BLaER1 treated with 17β-estradiol and CSF1 and Interleukin-3, amounts not matched to agents 10 nM and 100 nM (cell line): ENCODE results near the gene TPST1.

ENCODE experiments used
- H3K27ac ChIP-seq, 11 experiments: shearing (Covaris generic); formaldehyde crosslinking; 2 replicates each; pipeline ENCODE4 v1.8.1; 2022
- H3K27me3 ChIP-seq, 11 experiments: shearing (Covaris generic); formaldehyde crosslinking; 2 replicates each; pipeline ENCODE4 v1.8.1; 2022
- H3K36me3 ChIP-seq, 11 experiments: shearing (Covaris generic); formaldehyde crosslinking; 2 replicates each; pipeline ENCODE4 v1.8.1; 2022
- H3K4me1 ChIP-seq, 10 experiments: shearing (Covaris generic); formaldehyde crosslinking; 2 replicates each; pipeline ENCODE4 v1.8.1; 2022
- H3K4me2 ChIP-seq, 11 experiments: shearing (Covaris generic); formaldehyde crosslinking; 2 replicates each; pipeline ENCODE4 v1.8.1; 2022
- H3K4me3 ChIP-seq, 10 experiments: shearing (Covaris generic); formaldehyde crosslinking; 2 replicates each; pipeline ENCODE4 v1.8.1; 2022
- H3K9ac ChIP-seq, 11 experiments: shearing (Covaris generic); formaldehyde crosslinking; 2 replicates each; pipeline ENCODE4 v1.8.1; 2022
- H3K9me3 ChIP-seq, 11 experiments: shearing (Covaris generic); formaldehyde crosslinking; replicated peaks in 1 of 11; 2 replicates each; pipeline ENCODE4 v1.8.1; 2022
- H4K20me1 ChIP-seq, 11 experiments: shearing (Covaris generic); formaldehyde crosslinking; 2 replicates each; pipeline ENCODE4 v1.8.1; 2022
- Cebpa-rat ChIP-seq, 11 experiments: shearing (Covaris generic); IDR thresholded peaks; 2 replicates each; pipeline ENCODE4 v1.8.1; 2022

TPST1 gene

DNA sequence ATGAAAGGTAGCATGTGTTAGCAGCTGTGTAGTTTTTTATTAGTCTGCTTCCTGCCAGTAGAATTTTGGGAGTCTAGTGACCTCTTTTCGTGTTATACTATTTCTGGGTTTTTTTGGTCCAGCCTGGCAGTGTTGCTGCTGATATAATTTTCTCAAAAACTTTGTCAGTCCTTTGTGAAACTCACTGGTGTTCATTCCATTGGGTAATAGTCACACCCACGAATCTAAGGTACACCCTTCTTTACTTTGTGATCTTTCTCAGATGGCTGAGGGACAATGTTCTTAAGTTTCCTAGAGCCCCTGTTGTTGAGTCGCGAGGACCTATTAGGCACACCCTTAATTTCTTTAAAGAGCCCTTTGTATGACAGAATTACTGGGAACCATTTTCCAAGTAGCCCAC lies 52.3 kb downstream of the TPST1 start:
- H3K27me3 ChIP-seq = no peaks in the 10 kb centered on the region
- H3K4me1 ChIP-seq = peaks cover 0 to 30% (median 22%) of the 10 kb centered on the region in 10 experiments; a peak in 13 of 20 replicates
- no peak for TF ChIP-seq Cebpa-rat (IDR thresholded peaks at IDR 0.05)
- H3K4me3 ChIP-seq = no peak overlapping the region
- H3K27ac ChIP-seq = no peak overlapping the region
- H3K9me3 ChIP-seq = peaks cover 4 to 52% (median 10%) of the 10 kb centered on the region in 11 experiments; a peak in 18 of 22 replicates
- no peak overlapping the region; a peak in 2 of 22 replicates for H3K4me2 ChIP-seq
- H3K9ac ChIP-seq = no peak overlapping the region
- no peaks in the 10 kb centered on the region; a peak in 1 of 22 replicates for H4K20me1 ChIP-seq
- peaks cover 0 to 45% (median 10%) of the 10 kb centered on the region in 11 experiments; a peak in 13 of 22 replicates for H3K36me3 ChIP-seq

- peaks cover 0 to 30% (median 22%) of the 10 kb centered on the region in 10 experiments; a peak in 13 of 20 replicates for H3K4me1 ChIP-seq
- no peak for TF ChIP-seq Cebpa-rat (IDR thresholded peaks at IDR 0.05)
- no peak overlapping the region for H3K4me3 ChIP-seq
- H3K9ac ChIP-seq = no peak overlapping the region
- no peak overlapping the region for H3K27ac ChIP-seq
- peaks cover under 1 to 48% (median 13%) of the 10 kb centered on the region in 11 experiments; a peak in 17 of 22 replicates for H3K36me3 ChIP-seq
- no peak overlapping the region for H3K4me2 ChIP-seq
- H3K9me3 ChIP-seq = peaks cover 12 to 54% (median 18%) of the 10 kb centered on the region in 11 experiments
- H3K27me3 ChIP-seq = no peaks in the 10 kb centered on the region
- no peaks in the 10 kb centered on the region; a peak in 1 of 22 replicates for H4K20me1 ChIP-seq
Measured at GRCh38 chr7:66258409-66258808, 53.3 kb downstream of the TPST1 start.

DNA sequence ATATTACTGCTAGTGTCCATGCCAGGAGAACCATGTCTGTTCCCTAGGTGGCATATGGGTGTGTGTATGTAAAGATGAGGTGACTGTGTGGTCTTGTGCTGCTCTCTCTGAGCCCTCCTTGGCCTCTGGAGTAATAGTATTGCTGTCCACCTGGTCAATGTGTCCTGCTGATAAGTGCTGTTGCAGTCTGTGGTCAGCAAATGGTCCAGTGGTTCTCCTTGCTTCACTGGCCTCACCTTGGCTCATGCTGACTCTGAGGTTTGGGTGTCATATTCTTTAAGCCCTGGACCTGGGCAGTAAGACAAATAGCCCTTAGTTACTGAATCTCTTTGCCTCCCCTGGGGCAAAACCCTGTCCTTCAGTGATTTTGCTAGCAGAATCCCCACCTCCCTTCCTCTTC lies 56.8 kb downstream of the TPST1 start:
- Histone ChIP-seq H3K27ac (no peak overlapping the region), H3K4me1 (peaks cover 0 to 8% (median 2%) of the 10 kb centered on the region in 10 experiments; a peak in 10 of 20 replicates), H3K4me3 (no peak overlapping the region), H3K9me3 (peaks cover 39 to 61% (median 47%) of the 10 kb centered on the region in 11 experiments), H3K36me3 (peaks cover 19 to 60% (median 35%) of the 10 kb centered on the region in 11 experiments), H3K9ac (no peak overlapping the region), H3K27me3 (no peaks in the 10 kb centered on the region), H4K20me1 (no peaks in the 10 kb centered on the region; a peak in 1 of 22 replicates), H3K4me2 (no peak overlapping the region; a peak in 1 of 22 replicates)
- TF ChIP-seq Cebpa-rat (IDR thresholded peaks at IDR 0.05) = no peak

GRCh38 chr7:66263936-66264335 lies 58.8 kb downstream of the TPST1 start:
- TF ChIP-seq Cebpa-rat (IDR thresholded peaks at IDR 0.05) = no peak
- H3K9me3 ChIP-seq = peaks cover 39 to 53% (median 46%) of the 10 kb centered on the region in 11 experiments
- no peaks in the 10 kb centered on the region for H3K27me3 ChIP-seq
- no peak overlapping the region for H3K27ac ChIP-seq
- no peak overlapping the region for H3K4me2 ChIP-seq
- peaks cover 19 to 54% (median 33%) of the 10 kb centered on the region in 11 experiments for H3K36me3 ChIP-seq
- no peak overlapping the region for H3K4me3 ChIP-seq
- H4K20me1 ChIP-seq = no peaks in the 10 kb centered on the region; a peak in 1 of 22 replicates
- no peak overlapping the region for H3K9ac ChIP-seq
- peaks cover 0 to 16% (median 0%) of the 10 kb centered on the region in 10 experiments; a peak in 6 of 20 replicates for H3K4me1 ChIP-seq

DNA sequence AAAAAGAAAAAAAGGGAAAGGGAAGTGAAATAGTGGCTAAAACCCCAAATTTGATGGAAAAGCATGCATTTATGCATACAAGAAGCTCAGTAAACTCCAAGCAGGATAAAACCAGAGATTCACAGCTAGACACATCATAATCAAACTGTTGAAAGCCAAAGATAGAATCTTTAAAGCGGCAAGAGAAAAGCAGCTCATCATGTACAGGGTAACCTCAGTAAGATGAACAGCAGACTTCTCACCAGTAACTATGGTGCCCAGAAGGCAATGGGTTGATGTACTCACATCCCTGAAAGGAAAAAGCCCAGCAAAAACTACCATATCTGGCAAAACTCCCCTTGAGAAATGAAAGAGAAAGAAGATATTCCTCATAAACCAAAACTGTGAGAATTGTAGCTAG lies 60.4 kb downstream of the TPST1 start:
- Histone ChIP-seq H3K27ac (no peak overlapping the region), H3K4me3 (peak overlapping the region in 2 of 10 experiments; percentile 13 to 21; a peak in 5 of 20 replicates), H3K9me3 (peaks cover 39 to 51% (median 46%) of the 10 kb centered on the region in 11 experiments), H4K20me1 (no peaks in the 10 kb centered on the region; a peak in 1 of 22 replicates), H3K4me1 (peaks cover 0 to 23% (median 0%) of the 10 kb centered on the region in 10 experiments; a peak in 6 of 20 replicates), H3K36me3 (peaks cover 19 to 54% (median 33%) of the 10 kb centered on the region in 11 experiments), H3K4me2 (no peak overlapping the region), H3K9ac (no peak overlapping the region), H3K27me3 (no peaks in the 10 kb centered on the region)
- no peak for TF ChIP-seq Cebpa-rat (IDR thresholded peaks at IDR 0.05)

DNA sequence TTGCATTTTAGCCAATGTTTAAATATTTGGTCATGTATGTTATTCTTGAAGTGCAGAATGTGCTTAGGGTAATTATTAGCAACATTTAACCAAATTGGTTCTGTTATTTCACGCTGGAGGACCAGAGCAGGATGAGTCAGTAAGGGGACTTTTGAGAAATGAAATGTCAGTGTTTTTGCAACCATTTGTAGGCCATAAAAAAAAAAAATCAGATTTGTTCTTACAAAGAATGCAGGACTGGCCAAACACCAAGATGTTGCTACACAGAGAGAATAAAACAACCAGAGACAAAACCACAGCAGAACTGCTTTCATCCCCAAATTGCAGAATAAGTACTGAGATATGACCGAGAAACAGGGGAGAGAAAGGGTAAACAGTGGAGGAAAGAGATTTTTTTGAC lies 62.1 kb downstream of the TPST1 start:
- Histone ChIP-seq H3K4me3 (no peak overlapping the region), H3K9me3 (peaks cover 41 to 56% (median 52%) of the 10 kb centered on the region in 11 experiments), H3K27me3 (no peaks in the 10 kb centered on the region), H3K4me1 (peaks cover 0 to 25% (median 0%) of the 10 kb centered on the region in 10 experiments; a peak in 6 of 20 replicates), H4K20me1 (no peaks in the 10 kb centered on the region; a peak in 1 of 22 replicates), H3K27ac (peak overlapping the region in 3 of 11 experiments; percentile 1 to 37 (median 26); a peak in 2 of 22 replicates), H3K36me3 (peaks cover 19 to 55% (median 44%) of the 10 kb centered on the region in 11 experiments), H3K4me2 (peak overlapping the region in 3 of 11 experiments; percentile 41 to 61 (median 48); a peak in 4 of 22 replicates), H3K9ac (0 out of 22 replicates have a peak overlapping the region, but pooled peaks of 1 of the 11 experiments have one; percentile 15)
- no peak for TF ChIP-seq Cebpa-rat (IDR thresholded peaks at IDR 0.05)

DNA sequence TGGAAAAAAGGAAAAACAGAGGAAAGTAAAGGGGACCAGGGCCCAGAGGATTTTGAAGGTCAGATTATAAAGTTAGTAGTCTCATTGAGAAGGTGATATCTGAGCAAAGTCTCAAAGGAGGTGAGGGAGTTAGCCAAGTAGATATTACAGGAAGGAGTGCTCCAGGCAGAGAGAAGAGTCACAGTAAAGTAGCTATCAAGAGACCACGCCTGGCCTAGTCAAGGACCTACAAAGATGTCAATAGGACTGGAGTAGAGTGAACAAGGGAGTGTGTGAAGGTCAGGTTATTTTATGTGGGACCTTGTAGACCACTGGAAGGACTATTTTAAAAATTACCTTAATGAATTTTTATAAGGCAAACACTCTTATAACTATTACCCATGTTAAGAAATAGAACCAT lies 64.8 kb downstream of the TPST1 start:
- no peaks in the 10 kb centered on the region for H4K20me1 ChIP-seq
- no peak overlapping the region for H3K4me2 ChIP-seq
- peaks cover 33 to 49% (median 45%) of the 10 kb centered on the region in 11 experiments for H3K9me3 ChIP-seq
- H3K9ac ChIP-seq = no peak overlapping the region
- no peak for TF ChIP-seq Cebpa-rat (IDR thresholded peaks at IDR 0.05)
- no peak overlapping the region for H3K27ac ChIP-seq
- H3K4me1 ChIP-seq = peaks cover 0 to 25% (median 0%) of the 10 kb centered on the region in 10 experiments; a peak in 6 of 20 replicates
- H3K27me3 ChIP-seq = no peaks in the 10 kb centered on the region
- no peak overlapping the region for H3K4me3 ChIP-seq
- peaks cover 8 to 55% (median 28%) of the 10 kb centered on the region in 11 experiments for H3K36me3 ChIP-seq

GRCh38 chr7:66272321-66272720 lies 67.2 kb downstream of the TPST1 start:
- H3K4me1 ChIP-seq = peaks cover 0 to 15% (median 0%) of the 10 kb centered on the region in 10 experiments; a peak in 6 of 20 replicates
- no peak overlapping the region for H3K4me2 ChIP-seq
- H4K20me1 ChIP-seq = no peaks in the 10 kb centered on the region
- H3K9ac ChIP-seq = no peak overlapping the region
- no peak overlapping the region for H3K4me3 ChIP-seq
- peaks cover 0 to 48% (median 17%) of the 10 kb centered on the region in 11 experiments; a peak in 12 of 22 replicates for H3K36me3 ChIP-seq
- no peaks in the 10 kb centered on the region for H3K27me3 ChIP-seq
- peaks cover 20 to 36% (median 29%) of the 10 kb centered on the region in 11 experiments for H3K9me3 ChIP-seq
- no peak overlapping the region for H3K27ac ChIP-seq
- TF ChIP-seq Cebpa-rat (IDR thresholded peaks at IDR 0.05) = no peak

DNA sequence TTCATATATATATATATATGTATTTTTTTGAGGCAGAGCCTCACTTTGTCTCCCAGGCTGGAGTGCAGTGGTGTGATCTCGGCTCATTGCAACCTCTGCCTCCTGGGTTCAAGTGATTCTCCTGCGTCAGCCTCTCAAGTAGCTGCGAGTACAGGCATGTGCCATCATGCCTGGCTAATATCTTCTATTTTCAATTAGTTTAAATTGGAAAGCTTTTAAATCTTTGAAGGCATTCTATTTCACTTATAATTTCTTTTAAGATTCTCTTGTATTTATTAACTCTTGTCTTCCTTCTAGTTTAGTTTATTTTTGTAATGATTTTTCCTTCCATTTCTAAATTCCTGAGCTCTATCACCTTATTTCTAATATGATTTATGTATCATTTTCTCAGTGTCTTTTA lies 71.2 kb downstream of the TPST1 start:
- peaks cover 0 to 45% (median 13%) of the 10 kb centered on the region in 11 experiments; a peak in 11 of 22 replicates for H3K36me3 ChIP-seq
- no peak overlapping the region for H3K4me3 ChIP-seq
- TF ChIP-seq Cebpa-rat (IDR thresholded peaks at IDR 0.05) = no peak
- H3K9me3 ChIP-seq = peaks cover 18 to 38% (median 23%) of the 10 kb centered on the region in 11 experiments
- no peak overlapping the region for H3K9ac ChIP-seq
- H4K20me1 ChIP-seq = peaks cover 0 to 3% (median 0%) of the 10 kb centered on the region in 11 experiments; a peak in 1 of 22 replicates
- no peaks in the 10 kb centered on the region for H3K27me3 ChIP-seq
- H3K27ac ChIP-seq = no peak overlapping the region
- H3K4me2 ChIP-seq = no peak overlapping the region
- peaks cover 0 to 6% (median 0%) of the 10 kb centered on the region in 10 experiments; a peak in 5 of 20 replicates for H3K4me1 ChIP-seq
